RCC 7860 (cell line): Measurements from ENCODE around the gene UVSSA.
"Not testable (repeated sequence)": the region's sequence is repeated elsewhere in the genome, so short reads cannot be mapped to it uniquely, and the experiment has no call there.

ENCODE experiments used
- DNase-seq: peaks from one replicate; pipeline ENCODE4 v3.0.0-alpha.2; 2015; ENCODE audit warnings: low spot score
- FAIRE-seq: peaks from 2 replicates; lab custom pipeline; 2012; peaks lifted over from hg19 to GRCh38; lab: Jason Lieb, UNC

UVSSA gene

DNA sequence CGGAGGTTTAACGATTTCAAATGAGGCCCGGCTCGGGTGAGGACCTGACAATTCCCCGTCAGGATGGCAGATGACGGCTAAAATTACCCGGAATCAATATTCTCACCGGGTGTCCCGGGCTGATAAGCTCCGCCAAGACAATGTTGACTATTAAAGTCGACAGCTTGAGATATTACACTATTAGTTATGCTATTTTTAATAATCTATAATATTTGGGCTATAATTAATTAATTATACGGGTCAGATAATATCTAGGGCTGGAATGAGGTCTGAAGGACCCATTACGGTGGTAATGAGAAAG lies 68.6 kb downstream of the UVSSA start:
- DNase-seq, result no peak
- no peak for FAIRE-seq

DNA sequence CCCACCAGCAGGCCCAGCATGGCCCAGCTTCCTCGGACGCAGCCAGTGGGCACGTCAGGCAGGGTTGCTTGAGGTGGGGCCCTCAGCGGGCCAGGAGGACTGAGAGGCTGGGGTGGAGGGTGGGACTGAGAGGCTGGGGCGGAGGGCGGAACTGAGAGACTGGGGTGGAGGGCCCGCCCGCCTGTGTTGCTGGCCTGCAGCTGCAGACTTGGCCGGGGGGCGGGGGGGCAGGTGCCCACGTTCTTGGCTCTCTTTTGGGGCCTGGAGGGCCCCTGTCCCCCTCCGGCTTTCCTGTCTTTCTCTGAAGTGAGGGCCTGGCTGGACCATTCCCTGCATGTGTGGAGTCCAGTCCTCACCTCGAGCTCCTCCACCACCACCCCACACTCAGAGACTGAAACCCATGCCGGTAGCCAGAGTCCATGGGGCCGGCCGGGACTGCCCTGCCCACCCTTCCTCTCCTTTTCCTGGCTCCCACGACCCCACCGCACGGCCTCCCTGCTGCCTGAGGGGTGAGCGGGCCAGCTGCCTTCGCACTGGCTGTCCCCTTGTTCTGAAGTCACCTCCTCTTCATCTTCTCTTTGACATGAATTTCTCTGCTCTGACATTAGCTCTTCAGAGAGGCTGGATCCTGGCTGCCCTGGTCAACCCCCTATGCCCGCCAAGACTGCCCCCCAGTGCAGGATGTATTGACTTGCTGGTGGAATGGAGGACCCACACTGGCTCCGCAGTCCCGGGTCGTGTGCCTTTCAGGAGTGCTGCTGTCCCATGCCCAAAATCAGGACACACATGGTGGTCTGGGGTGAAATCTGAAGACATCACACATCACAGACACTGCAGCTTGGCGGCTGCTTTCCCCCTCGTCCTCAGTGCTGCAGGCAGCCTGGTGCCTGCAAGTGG lies 69.3 kb downstream of the UVSSA start:
- DNase-seq (no peak), FAIRE-seq (no peak)

DNA sequence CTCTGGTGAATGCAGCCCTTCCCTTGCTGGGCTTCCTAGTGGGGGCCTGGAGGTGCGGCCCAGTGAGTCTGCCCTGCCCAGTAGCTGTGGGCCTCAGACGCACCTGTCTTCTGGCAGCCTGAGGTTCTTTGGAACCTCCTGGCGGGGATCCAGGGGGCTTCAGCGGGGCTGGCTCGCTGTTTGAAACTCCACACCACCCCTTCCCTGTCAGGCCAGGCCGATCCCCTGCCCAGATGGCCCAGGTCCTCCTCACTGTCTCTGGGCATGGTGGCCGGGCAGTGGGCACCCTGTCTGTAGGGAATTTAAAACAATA lies 69.9 kb downstream of the UVSSA start:
- FAIRE-seq (no peak), DNase-seq (no peak)

DNA sequence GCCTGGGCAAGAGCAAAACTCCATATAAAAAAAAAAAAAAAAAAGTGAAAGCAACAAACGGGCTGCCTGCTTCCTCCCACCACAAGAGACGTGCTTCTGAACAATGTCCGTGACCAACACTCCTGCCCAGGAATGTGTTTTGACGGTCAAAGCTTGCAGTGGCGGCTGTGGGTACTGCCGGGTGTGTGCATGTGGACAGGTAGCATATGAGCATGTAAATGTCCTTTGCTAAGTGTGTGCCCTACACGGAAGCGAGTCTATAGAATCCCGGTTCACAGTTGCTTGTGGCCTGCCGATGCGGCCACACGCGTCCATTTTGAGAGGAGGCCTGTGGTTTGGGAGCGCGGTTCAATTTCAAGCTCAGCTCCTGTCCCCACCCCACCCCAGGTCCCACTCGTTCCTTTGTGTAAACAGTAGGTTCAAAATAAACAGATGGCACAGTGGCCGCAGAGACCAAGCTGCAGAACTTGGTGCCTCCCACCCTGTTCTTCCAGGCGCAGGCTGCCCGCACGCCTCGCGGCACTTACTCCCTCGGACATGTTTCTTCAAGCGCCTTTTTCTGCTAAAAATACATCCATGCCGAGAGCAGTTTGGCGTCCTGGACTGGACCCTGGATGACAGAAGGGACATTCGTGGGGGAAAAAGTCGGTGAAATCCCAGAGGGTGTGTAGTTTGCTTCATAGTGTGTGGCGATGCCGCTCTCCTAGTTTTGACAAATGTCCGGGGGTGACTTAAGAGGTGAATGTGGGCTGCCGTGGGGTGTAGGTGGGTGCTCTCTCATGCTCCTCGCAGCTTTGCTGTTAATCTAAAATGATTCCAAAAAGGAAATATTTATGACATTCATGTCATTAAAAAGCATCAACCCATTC lies 70.7 kb downstream of the UVSSA start:
- FAIRE-seq (no peak), DNase-seq (no peak)

DNA sequence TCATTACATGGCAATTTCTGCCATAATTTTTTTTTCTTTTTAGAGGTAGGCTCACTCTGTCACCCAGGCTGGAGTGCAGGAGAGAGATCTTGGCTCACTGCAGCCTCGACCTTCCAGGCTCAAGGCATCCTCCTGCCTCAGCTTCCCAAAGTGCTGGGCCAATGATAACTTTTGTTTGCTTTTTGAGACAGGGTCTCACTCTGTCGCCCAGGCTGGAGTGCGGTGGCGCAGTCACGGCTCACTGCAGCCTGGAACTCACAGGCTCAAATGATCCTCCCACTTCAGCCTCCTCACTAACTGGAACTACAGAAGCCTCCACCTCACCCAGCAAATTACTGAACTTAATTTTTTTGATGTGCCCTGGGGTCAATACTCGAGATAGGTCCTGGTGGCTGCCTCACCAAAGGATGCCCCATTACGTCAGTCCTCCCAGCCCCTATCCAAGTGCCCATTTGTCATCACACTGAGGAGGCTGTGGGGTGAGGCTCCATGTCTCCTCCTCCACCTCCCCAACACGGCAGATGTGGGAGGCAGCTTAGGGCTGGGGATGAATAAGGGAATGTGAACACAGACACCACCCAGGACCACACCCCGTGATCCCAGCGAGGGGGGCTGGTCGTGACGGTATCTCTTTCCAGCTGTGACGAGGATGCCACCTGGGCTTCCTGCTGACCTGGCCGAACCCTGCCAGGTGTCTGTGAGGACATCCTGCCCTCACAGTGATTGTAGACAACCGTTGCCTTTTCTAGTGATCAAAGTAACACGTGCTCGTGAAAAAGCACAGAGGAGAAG lies 71.7 kb downstream of the UVSSA start:
- DNase-seq (no peak), FAIRE-seq (no peak)

DNA sequence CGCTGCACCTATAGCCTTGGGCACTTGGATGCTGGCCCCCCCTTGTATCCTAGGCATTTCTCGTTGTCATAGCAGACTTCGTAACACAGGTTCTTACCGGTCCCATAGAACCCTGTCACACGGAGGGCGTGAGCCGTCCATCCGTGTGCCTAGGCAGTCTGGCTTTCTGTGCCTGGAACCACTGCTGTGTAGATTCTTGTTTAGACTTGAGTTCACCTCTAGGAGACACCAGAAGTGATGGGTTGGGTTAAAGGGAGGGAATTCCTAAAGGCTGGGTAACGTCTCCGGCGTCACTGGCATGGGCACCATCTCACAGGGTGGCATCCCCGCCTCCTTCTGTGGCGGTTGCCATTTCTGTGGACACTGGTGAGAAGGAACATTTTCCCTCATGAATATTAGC lies 72.7 kb downstream of the UVSSA start:
- DNase-seq (no peak), FAIRE-seq (no peak)

DNA sequence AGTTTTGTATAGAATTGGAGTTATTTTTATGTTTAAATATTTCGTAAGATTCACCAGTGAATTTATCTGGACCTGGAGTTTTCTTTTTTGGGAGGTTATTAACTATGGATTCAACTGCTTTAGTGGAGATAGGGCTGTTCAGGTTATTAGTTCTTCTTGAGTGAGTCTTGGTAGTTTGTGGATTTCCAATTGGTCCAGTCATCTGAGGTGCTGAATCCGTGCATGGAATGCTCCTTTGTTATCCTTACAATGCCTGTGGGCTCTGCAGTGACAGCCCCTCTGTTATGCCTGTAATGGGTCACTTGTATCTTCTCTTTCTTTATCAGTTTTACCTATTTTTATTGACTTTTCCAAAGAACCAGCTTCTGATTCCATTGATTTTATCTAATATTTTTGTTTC lies 74.6 kb downstream of the UVSSA start:
- no peak for FAIRE-seq
- DNase-seq, result no peak

DNA sequence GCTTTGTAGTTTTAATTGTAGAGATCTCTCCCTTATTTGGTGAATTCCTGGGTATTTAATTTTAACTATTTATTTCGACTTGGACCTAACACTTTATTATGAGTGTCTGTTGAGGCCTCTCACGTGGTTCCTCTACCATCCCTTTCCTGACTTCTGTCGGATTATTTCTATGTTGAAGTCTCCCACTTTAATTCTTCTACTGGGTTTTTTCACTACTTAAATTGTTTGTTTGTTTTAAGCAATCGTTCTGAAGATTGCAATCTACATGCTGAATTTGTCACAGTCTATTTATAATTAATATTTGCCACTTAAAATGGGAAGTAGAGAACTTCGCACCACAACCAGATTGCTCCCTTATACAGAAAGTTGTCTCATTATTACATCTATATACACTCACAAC lies 80.0 kb downstream of the UVSSA start:
- FAIRE-seq (no peak), DNase-seq (no peak)

DNA sequence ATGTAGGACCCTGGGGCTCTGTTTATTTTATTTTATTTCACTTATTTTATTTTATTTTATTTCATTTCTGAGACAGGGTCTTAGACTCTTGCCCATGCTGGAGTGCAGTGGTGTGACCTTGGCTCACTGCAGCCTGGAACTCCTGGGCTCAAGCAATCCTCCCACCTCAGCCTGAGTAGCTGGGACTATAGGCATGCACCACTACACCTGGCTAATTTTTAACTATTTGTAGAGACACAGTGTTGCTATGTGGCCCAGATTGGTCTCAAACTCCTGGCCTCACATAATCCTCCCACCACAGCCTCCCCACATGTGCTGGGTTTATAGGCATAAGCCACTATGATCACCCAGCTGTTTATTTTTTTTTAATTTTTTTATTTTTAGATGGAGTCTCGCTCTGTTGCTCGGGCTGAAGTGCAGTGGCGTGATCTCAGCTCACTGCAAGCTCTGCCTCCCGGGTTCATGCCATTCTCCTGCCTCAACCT lies 96.7 kb downstream of the UVSSA start:
- DNase-seq, FAIRE-seq: not testable (repeated sequence)
